NCI-H226 (cell line): ENCODE measurements around the gene LIN28A.

Experiments
- DNase-seq: peaks from one replicate; pipeline ENCODE4 v3.0.0-alpha.2; 2015

Gene LIN28A

DNA sequence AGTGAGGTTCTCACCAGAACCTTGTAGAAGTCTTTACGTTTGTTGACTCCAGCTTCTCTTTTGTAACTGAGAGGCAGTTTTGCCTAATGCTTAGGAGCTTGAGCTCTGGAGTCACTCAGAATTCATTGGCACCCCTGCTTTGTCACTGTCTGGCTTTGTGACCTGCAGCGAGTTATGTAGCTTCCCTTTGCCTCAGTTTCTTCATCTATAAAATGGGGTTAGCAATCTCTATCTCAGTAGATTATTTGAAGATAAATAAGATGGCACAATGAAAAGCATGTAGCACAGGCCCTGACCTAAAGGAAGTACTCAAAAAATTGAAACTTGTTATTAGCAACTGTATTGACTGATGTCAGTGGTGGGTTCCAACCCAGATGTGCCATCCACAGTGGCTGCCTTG, 29.6 kb downstream of the LIN28A start:
- no peak for DNase-seq

DNA sequence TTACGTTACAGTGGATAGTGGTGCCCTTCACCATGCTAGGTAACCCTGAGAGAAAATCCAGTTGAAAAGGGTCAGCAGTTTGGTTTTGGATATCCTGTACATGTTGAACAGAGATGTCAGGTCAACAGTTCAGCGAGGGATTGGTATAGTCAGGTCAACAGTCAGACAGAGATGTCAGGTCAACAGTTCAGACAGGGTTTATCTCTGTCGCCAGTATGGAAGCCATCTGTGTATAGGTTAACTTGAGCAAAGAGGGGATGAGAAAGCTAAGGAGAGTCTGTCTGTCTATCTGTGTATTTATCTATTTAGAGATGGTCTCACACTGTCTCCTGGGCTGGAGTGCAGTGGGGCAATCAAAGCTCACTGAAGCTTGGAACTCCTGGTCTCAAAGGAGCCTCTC, 39.3 kb downstream of the LIN28A start:
- DNase-seq: no peak

DNA sequence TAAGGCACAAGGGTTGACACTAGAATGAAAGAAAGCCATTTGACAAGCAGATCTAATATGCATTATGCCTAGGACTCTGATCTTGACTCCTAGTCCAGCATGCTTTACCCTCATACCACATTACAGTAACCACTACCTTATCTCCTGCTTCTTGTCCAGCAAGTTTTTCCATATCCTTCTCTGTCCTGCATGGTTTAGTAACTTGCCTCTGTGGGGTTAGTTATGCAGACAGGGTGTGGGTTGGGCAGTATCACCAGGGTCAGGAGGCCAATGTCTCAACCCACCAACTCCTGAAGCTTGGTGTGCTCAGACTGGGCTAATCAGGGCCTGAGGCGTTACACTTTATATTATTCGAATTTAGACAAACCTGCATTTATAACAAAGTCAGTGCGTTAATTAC, 40.3 kb downstream of the LIN28A start:
- DNase-seq: no peak

DNA sequence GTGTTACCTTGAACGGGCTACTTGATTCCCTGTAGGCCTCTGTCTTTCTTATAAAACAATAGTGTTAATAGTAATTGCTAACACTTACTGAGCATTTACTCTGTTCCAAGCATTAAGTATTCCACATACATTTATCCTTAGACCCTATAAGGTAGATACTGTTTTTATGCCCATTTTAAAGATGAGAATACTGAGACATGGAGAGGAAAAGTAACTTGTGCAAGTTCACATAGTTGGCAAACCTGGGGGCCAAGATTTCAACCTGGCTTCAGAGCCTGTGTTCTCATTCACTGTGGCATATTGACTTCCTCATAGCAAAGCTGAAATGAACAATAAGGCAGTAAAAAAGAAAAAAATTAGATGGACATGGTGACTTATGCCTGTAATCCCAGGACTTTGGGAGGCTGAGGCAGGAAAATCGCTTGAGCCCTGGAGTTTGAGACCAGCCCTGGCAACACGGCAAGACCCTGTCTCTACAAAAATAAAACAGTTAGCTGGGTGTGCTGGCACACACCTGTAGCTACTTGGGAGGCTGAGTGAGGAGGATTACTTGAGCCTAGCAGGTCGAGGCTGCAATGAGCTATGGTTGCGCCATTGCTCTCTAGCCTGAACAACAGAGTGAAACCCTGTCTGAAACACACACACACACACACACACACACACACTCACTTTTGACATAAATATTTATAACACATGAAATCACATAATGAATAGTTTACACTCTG, 42.0 kb downstream of the LIN28A start:
- DNase-seq: no peak

DNA sequence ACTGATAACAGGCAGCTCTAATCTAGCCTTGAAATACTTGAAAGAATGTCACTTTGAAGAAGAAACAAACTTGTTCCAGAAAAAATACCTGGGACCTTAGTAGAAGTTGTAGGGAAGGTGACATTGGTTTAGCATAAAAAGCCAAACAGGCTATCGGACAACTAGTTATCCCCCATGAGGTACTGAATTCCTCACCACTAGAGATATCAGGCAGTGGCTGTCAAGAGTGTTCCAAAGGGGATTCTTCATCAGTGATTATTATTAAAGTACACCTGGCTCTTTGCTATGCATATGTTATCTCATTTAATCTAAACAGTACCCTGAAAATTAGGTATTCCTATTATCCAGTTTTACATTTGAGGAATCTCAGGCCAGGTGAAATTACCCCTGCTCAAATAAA, 48.5 kb downstream of the LIN28A start:
- DNase-seq: no peak

DNA sequence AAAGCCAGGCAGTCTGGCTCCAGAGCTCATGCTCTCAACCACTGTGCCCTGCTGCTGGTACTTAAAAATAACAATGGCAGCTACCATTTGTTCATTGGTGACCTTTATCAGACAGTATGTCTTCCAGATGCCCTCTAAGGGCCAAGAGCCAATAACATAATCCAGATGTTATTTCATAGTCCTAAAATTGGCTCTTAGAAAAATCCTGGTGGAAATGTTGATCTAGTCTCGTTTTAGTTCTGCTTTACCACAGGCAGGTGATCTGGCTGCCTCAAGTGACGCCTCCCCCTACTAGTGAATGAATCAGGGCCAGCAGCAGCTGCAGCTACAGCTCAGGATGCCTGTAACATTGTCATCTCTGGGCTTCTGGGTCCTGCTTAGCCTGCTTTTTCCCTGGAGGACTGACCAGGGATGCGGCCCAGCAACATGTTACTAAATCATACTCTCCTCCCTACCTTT, 49.0 kb downstream of the LIN28A start:
- DNase-seq: no peak

DNA sequence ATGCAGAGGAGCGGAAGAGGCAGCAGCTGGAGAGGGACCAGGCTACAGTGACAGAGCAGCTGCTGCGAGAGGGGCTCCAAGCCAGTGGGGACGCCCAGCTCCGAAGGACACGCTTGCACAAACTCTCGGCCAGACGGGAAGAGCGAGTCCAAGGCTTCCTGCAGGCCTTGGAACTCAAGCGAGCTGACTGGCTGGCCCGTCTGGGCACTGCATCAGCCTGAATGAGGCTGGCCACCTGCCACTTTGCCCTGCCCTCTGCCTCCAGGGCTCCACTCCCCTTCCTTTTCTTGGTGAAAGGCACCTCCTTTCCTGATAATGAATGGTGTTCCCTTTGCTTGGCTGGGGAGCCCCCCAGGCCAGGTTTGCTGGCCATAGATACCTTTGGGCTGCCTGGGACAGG, 58.3 kb downstream of the LIN28A start:
- DNase-seq: no peak

DNA sequence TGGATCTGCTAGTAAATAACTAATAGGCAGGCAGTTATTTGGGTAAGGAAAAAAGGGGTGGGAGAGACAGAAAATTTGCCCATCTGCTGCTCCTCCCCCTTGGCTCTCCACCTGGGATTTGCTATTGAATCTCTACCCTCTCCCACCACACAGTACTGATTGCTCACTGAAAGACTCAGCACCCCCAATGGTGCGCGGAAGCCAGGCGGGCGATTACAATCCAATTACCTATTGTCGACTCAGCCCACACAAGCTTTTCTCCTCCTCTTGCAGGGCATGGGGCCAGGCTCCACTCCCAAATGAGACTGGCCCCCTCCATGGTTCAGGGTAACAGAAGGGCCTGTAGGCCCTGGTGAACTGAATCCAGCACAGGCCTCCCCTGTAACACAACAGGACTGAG, 58.9 kb downstream of the LIN28A start:
- no peak for DNase-seq

DNA sequence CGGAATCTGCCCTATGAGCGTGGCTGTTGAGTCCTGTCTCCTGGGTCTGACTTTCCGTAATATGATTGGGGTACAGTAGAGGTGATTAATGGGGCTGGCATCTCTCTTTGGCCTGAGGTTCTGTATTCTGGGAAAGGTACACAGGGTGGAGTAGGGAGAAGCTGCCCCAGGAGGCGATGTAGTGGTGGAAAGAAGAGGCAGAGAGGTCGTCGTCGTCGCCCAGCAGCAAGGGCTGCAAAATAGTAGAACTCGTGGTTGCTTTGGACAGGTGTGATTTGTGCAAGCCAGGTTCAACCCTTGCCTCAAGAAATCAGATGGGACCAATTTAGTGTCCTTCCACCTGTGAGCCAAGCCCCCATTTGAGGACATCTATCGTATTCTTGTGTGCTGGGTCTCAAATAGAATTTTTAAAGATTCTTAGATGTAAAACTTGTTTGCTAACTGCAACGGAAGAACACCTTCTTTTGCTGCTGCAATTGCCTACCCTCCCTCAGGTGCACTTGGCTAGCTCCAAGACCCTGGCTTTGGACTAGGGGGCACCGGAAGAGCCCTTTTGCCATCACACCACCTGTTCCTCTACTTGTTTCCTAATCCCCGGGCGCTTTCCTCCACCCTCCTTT, 60.4 kb downstream of the LIN28A start:
- DNase-seq: peak; percentile 29

DNA sequence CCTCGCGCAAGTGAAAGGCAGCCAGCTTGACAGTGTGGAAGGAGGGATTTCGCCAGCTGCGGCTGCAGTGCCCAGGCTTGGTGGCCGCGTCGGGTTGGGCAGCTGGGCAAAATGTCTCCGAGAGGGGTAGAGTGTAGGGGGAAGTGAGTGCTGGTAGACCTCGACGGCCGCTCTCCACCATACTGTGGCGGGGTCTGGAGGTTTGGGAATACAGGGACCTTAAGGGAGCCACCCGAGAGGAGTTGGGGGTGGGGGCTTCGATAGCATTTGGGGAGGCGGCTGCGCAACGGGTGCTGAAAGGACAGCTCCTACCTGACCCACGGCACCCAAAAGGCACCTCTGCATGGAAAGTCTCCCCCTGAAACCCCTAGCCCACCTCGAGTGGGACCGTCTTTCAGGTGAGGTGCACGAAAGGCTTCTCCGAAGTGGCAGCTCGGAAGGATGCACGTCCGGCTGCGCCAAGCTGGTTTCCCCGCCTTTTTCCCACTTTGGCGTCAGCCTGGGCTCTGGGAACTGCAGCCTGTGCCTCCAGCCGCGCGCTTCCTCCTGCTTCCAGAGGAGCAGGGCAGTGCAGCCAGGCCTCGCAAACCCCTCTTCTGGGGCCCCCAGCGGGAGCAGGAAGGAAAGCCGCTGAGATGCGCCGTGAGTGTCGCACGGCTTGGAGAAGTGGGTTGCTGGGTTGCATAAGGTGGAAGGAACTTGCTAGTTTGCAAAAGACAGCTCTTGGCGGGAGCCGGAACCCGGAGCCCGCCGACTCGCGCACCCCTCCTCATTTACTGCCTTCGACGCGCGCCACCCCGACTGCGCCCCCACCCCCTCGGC, 61.1 kb downstream of the LIN28A start:
- DNase-seq: peak; percentile 72

DNA sequence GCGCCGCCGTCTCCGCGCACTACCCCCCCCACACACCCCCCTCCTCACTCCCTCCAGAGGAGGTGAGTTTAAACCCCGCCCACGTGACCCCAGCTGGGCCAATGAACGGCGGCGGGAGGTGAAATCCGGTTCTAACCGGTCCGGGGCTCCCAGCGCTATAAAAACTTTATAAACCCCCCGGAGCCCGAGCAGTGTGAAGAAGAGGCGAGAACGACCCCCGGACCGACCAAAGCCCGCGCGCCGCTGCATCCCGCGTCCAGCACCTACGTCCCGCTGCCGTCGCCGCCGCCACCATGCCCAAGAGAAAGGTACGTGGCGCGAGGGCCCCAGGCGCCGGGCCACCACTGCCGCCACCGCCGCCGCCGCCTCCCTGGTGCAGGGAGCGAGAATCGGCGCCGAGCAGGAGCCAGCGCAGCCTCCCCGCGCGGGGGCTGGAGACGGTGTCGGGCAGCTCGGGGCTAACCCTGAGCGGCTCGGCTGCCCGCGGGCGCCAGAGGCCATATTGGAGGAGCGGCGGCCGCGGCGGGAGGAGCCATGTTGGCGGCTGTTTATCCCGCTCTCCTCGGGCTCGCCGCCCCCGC, 61.8 kb downstream of the LIN28A start, which contains the start of gene HMGN2:
HMGN2 (plus strand) TSS at position 121 of the 581 bp plus-strand sequence; CDS start at position 294, 173 bp downstream.
- peak; percentile 78 for DNase-seq

DNA sequence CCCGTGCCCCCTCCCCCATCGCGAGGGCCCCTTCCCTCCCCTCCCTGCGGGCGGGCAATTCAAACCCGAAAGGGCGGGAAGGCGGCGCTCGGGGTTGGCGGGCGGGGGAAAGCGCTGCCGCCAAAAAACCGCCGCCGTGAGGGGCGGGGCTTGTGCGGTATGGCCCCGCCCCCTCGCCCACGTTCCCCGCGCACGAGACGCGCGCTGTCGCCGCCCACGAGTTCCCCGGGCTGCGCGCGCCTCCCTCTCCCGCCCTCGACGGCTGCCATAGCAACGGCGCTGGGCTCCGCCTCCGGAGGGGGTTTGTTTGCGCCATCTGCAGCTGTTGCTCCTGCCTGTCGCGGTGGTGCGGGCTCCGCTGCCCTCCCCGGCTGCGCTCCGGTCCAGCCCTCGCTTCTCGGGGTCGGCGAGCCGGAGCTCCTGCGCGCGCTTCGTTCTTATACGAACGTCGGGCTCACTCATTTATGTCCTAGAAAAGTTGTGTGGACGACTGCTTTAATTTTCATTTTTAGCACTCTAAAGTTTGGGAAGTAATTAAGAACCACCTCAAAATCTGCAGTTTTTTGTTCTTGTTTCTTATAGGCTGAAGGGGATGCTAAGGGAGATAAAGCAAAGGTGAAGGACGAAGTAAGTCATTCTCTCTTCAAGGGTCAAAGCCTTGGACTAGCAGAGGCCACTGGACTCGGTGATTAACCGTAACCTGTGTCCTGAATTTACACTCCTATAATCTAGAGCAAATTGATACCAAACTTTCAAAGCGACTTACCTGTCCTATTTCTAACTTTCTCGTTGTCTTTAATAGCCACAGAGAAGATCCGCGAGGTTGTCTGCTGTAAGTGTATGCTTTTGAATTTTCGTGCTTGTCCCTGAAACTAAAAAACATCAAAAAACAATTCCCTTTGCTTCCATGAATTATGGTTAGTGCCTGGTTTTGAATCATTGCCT, 62.6 kb downstream of the LIN28A start:
- DNase-seq: peak; percentile 84

DNA sequence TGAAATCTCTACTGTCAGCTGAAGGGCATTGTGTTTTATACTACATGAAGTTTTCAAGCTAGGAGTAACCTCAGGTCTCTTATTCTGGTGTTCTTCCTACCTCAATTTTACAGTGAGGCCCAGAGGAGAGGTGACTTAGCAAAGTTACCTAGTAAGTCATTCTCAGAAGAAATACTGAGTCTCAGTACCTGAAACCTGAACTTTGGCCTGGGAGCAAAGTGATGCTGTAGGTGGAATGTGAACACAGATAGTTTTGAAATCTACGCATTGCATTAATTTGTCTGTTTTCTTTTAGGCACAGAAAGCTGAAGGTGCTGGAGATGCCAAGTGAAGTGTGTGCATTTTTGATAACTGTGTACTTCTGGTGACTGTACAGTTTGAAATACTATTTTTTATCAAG, 64.2 kb downstream of the LIN28A start:
- DNase-seq: no peak

DNA sequence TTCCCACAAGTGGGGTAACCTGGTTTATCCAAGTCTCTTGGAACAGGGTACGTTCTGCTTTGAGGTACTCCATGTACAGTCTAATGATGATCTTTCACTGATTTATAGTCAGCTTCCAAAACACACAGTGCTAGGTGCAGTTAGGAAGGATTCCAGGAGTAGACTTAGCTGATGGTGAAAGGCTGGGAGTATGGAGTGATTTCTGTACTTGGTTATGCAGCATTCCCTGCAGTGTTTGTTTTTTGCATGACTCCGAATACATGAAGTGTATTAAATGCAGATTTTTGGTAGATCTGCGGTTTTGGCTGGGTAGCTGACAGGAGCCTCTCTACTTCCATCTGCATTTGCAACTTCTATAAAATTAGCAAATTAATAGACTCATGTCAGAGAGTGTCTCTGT, 65.4 kb downstream of the LIN28A start:
- DNase-seq: no peak

DNA sequence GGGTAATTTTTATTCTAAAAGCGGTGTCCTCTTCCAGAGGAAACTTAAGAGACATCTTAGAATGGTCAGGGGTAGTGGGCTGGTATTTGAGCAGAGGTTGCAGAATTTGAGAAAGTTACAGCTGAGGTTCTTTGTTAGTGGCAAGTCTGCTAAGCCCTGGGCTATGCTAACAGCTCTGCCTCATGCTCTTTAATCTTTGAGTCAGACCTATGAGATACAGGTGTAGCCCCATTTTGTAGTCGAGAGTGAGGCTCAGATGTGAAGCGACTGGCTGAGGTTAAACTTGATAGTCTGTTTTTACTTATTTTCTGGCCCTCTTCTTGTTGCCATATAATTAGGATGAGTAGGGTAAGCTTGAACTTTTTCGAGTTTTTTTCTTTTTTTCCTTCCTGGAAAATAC, 66.3 kb downstream of the LIN28A start:
- DNase-seq: no peak

DNA sequence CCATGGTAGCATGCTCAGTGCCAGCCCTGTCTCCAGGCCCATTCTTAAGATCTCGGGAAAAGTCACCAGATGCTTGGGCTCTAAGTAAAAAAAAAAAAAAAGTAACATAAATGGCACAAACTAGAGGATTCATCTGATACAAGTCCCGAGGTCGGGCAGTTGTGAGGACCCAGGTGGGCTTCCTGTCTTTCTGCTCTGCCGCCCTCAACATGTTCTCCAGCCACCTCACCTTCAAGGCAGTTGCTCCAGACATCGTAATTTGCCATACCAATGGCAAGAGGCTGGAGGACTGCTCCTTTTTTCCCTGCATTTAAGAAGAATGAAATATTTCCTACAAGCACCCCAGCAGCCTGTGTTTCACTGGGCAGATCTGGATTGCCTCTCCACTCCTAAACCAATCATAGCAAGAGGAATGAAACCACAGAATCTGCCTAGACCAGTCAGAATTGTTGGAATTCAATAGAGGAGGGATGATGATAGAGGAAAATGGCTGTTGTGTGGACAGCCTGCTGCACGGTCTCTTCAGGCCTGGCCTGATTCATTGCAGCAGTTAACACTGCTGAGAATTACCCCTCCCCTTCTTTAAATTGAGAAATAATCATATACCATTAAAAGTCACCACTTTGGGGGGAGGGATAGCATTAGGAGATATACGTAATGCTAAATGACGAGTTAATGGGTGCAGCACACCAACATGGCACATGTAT, 67.0 kb downstream of the LIN28A start:
- no peak for DNase-seq

DNA sequence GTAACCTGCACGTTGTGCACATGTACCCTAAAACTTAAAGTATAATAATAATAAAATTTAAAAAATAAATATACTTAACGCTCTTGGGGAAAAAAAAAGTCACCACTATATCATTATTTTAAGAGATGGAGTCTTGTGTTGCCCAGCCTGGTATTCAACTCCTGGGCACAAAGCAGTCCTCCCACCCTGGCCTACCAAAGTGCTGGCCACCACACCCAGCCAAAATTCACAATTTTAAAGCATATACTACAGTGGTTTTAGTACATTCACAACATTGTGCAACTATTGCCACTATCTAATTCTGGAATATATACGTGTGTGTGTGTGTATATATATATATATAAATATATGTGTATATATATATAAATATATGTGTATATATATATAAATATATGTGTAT, 67.5 kb downstream of the LIN28A start:
- no peak for DNase-seq

DNA sequence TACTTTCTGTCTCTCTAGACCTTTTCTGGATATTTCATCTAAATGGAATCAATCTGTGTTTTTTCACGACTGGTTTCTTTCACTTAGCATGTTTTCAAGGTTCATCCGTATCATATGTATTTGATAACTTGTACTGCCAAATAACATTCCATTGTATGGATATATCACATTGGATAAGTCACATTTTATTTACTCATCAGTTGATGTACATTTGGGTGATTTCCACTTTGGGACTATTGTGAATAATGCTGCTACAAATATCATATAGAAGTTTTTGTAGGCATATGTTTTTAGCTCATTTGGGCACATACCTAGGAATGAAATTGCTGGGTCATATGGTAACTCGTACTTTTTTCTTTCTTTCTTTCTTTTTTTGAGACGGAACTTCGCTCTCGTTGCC, 68.4 kb downstream of the LIN28A start:
- DNase-seq: no peak
